Measurements from ENCODE around the gene EPAS1. TPM values are rescaled to one million over a fixed set of nuclear protein-coding genes. Genes with fewer than 3 reads are reported as not detected.

EPAS1 gene
- total and polyA plus RNA-seq, 7 donors: 39.2 to 123 (median 80.4) TPM

DNA sequence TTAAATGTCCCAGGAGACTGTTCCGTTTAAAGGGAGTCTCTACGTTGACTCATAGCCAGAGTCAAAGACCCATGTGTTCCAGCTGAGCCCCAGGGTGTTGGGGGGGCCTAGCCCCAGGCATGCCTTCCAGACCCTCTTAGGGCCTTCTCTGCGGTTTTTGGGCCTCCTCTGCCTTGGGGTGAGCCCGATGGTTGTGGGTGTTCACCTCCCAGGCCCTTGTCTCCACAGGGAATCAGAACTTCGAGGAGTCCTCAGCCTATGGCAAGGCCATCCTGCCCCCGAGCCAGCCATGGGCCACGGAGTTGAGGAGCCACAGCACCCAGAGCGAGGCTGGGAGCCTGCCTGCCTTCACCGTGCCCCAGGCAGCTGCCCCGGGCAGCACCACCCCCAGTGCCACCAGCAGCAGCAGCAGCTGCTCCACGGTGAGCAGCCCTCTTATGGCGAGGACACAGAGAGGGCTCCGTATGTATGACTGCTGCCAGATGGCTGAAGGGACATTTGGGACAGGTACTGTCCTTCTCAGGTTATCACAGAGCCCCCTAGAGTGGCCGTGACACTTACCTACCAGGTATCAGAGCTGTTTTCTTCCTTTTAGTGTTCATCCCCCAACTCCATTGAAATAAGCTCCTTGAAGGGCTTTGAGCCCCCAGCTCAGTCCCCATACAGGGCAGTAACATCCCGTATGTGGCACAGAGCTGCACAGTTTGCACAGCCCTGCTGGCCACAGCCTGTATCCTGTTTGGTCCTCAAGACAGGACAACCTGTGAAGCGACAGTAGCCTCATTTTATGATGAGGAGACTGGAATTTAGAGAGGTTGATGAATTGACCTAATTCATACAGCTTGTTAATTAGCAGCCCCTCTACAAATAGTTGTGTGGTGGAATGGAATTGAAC lies 80.7 kb downstream of the EPAS1 start:
- DNase-seq (no peak), ATAC-seq (no peak)
- no peak overlapping the region for H3K27ac ChIP-seq
- no peaks in the 10 kb centered on the region for H3K4me1 ChIP-seq
- H3K4me3 ChIP-seq: no peak overlapping the region
- H3K27me3 ChIP-seq (ENCODE audit: insufficient read depth in 3 of 3, low read length in 2 of 3): no peaks in the 10 kb centered on the region
- TF ChIP-seq, protein P1, sequence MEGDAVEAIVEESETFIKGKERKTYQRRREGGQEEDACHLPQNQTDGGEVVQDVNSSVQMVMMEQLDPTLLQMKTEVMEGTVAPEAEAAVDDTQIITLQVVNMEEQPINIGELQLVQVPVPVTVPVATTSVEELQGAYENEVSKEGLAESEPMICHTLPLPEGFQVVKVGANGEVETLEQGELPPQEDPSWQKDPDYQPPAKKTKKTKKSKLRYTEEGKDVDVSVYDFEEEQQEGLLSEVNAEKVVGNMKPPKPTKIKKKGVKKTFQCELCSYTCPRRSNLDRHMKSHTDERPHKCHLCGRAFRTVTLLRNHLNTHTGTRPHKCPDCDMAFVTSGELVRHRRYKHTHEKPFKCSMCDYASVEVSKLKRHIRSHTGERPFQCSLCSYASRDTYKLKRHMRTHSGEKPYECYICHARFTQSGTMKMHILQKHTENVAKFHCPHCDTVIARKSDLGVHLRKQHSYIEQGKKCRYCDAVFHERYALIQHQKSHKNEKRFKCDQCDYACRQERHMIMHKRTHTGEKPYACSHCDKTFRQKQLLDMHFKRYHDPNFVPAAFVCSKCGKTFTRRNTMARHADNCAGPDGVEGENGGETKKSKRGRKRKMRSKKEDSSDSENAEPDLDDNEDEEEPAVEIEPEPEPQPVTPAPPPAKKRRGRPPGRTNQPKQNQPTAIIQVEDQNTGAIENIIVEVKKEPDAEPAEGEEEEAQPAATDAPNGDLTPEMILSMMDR (IDR thresholded peaks at IDR 0.05): no peak
- no peaks in the 10 kb centered on the region for H3K9me3 ChIP-seq
- H3K36me3 ChIP-seq (ENCODE audit: insufficient read depth in 1 of 2, low read depth in 1 of 2): peaks cover 3 to 82% of the 10 kb centered on the region in 2 donors
- intact Hi-C loops (cut with DNase I): no loop called here
- 76 to 85% (median 78%) methylated on average over 16 of the region's 16 CpGs for WGBS, 3 donors

DNA sequence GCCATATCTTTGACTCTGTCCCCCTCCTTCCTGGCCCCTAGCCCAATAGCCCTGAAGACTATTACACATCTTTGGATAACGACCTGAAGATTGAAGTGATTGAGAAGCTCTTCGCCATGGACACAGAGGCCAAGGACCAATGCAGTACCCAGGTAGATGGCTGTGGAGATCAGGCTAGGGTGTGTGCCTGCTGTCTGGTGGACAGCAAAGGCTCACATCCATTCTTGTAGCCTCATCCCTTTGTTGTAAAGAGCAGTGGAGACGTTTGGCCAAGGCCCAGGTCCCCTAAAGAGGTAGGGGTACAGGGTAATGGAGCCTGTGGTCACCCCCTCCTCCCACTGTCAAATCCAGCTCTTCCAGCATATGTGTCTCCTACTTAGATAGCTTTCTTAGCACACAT lies 81.4 kb downstream of the EPAS1 start:
- H3K9me3 ChIP-seq: no peaks in the 10 kb centered on the region
- peaks cover 3 to 89% of the 10 kb centered on the region in 2 donors for H3K36me3 ChIP-seq (ENCODE audit: insufficient read depth in 1 of 2, low read depth in 1 of 2)
- intact Hi-C loops (cut with DNase I): no loop called here
- TF ChIP-seq, protein P1 (IDR thresholded peaks at IDR 0.05): no peak
- no peak for DNase-seq
- no peak overlapping the region for H3K27ac ChIP-seq
- no peak for ATAC-seq
- H3K27me3 ChIP-seq (ENCODE audit: insufficient read depth in 3 of 3, low read length in 2 of 3): no peaks in the 10 kb centered on the region
- H3K4me3 ChIP-seq: no peak overlapping the region
- no peaks in the 10 kb centered on the region for H3K4me1 ChIP-seq
- WGBS, 3 donors: 75 to 92% (median 84%) methylated on average over 3 of the region's 3 CpGs

DNA sequence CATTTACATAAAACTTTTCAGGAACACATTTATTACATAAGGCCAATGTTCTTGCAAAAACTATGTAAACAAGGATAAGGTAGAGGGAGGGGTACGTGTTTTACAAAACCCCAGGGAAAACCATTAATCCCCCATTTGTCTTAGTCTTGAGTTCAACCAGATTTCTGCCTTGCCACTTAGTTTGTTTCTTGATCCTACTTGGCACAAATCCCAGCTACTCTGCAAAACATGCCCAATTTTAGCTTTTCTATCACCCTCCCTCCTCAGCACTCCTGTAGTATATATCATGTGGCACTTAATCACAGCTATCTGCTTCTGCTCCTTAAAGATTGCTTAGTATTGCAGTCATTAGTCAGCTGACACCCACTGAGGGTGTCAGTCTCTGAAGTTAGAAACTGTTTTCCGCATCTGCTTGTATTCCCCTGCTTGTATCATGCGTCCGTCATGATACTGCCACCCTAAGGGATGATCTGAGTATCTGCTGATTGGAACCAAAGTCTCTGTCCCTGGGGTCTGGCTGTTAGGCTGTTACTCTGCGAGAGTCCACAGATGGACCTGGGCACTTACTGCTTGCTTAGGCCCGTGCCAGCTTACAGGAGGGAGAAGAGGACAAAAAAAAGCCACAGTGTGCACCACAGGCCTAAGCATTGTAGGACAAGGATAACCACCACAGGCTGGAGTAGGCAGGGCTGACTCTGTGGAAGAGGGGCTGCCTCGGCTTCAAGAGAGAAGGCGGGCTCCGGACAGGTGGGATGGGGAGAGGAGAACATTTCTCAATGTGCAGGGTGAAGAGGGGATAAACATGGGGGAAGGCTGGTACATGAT lies 82.2 kb downstream of the EPAS1 start:
- Histone ChIP-seq H3K36me3 (ENCODE audit: insufficient read depth in 1 of 2, low read depth in 1 of 2) (peaks cover 3 to 91% of the 10 kb centered on the region in 2 donors), H3K9me3 (no peaks in the 10 kb centered on the region), H3K4me1 (no peaks in the 10 kb centered on the region), H3K4me3 (no peak overlapping the region), H3K27ac (no peak overlapping the region), H3K27me3 (ENCODE audit: insufficient read depth in 3 of 3, low read length in 2 of 3) (no peaks in the 10 kb centered on the region)
- ATAC-seq (no peak), DNase-seq (no peak)
- WGBS, 3 donors: 78 to 91% (median 91%) methylated on average over 9 of the region's 9 CpGs
- TF ChIP-seq, protein P1 (IDR thresholded peaks at IDR 0.05): no peak
- intact Hi-C loops (cut with DNase I): no loop called here

DNA sequence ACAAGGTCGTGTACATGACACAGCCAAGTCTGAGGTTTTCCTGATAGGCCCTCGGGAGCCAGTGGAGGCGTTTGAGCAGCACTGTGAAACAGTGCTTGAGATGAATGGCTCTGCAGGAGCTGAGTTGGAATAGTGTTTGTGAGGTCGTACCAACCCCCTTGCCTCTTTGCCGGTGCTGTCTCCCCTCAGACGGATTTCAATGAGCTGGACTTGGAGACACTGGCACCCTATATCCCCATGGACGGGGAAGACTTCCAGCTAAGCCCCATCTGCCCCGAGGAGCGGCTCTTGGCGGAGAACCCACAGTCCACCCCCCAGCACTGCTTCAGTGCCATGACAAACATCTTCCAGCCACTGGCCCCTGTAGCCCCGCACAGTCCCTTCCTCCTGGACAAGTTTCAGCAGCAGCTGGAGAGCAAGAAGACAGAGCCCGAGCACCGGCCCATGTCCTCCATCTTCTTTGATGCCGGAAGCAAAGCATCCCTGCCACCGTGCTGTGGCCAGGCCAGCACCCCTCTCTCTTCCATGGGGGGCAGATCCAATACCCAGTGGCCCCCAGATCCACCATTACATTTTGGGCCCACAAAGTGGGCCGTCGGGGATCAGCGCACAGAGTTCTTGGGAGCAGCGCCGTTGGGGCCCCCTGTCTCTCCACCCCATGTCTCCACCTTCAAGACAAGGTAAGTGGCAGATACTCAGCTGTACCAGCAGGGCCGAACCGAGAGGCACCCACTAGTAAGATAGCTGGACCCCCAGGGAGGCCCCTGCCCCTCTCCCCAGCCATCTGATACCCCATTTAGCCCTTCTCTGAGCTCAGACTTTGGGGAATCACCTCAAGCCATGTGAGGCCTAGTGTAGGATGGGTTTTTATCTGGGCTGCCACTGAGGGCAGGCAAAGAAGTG lies 83.1 kb downstream of the EPAS1 start:
- H3K36me3 ChIP-seq (ENCODE audit: insufficient read depth in 1 of 2, low read depth in 1 of 2): peaks cover 3 to 95% of the 10 kb centered on the region in 2 donors
- TF ChIP-seq, protein P1 (IDR thresholded peaks at IDR 0.05): no peak
- 93 to 98% (median 94%) methylated on average over 22 of the region's 22 CpGs for WGBS, 3 donors
- no peak overlapping the region for H3K4me3 ChIP-seq
- intact Hi-C loops (cut with DNase I): no loop called here
- no peaks in the 10 kb centered on the region for H3K4me1 ChIP-seq
- no peaks in the 10 kb centered on the region for H3K9me3 ChIP-seq
- DNase-seq (no peak), ATAC-seq (no peak)
- no peaks in the 10 kb centered on the region for H3K27me3 ChIP-seq (ENCODE audit: insufficient read depth in 3 of 3, low read length in 2 of 3)
- H3K27ac ChIP-seq: no peak overlapping the region

Data from psoas muscle (tissue), 8 donors.